ENCODE results near the gene NEK1. TPM values are rescaled to one million over a fixed set of nuclear protein-coding genes. Genes with fewer than 3 reads are reported as not detected.

NEK1 gene
- total and polyA plus RNA-seq, 2 donors (not counting 3 experiments of a cell fraction or from before 2014, with no cell fraction given), result 2.6 to 10.1 TPM

GRCh38 chr4:169437299-169438047 is 174.9 kb downstream of the NEK1 start:
- H3K9me1 ChIP-seq (replicated peaks; ENCODE audit: control insufficient read depth, extremely low read depth, insufficient read depth, low read length), result no peaks in the 10 kb centered on the region
- TF ChIP-seq FOS (IDR thresholded peaks at IDR 0.05; ENCODE audit: borderline replicate concordance, insufficient read depth, low read length) (no peak), POLR2AphosphoS5 (IDR thresholded peaks at IDR 0.05; ENCODE audit: insufficient read depth, low read depth, low read length) (no peak), JUN (IDR thresholded peaks at IDR 0.05; ENCODE audit: borderline replicate concordance, insufficient read depth, insufficient read length, low read depth) (no peak), MYC (IDR thresholded peaks at IDR 0.05; ENCODE audit: low read depth, low read length) (no peak), EZH2 (IDR thresholded peaks at IDR 0.05; ENCODE audit: borderline replicate concordance, low read depth, low read length, severe bottlenecking) (no peak), GATA2 (IDR thresholded peaks at IDR 0.05; ENCODE audit: insufficient read depth, insufficient read length, low read depth, low read length) (no peak), POLR2A (IDR thresholded peaks at IDR 0.05; ENCODE audit: low read depth, low read length) (no peak), MAX (IDR thresholded peaks at IDR 0.05; ENCODE audit: insufficient read depth, insufficient read length) (no peak)
- TF ChIP-seq, protein P1, sequence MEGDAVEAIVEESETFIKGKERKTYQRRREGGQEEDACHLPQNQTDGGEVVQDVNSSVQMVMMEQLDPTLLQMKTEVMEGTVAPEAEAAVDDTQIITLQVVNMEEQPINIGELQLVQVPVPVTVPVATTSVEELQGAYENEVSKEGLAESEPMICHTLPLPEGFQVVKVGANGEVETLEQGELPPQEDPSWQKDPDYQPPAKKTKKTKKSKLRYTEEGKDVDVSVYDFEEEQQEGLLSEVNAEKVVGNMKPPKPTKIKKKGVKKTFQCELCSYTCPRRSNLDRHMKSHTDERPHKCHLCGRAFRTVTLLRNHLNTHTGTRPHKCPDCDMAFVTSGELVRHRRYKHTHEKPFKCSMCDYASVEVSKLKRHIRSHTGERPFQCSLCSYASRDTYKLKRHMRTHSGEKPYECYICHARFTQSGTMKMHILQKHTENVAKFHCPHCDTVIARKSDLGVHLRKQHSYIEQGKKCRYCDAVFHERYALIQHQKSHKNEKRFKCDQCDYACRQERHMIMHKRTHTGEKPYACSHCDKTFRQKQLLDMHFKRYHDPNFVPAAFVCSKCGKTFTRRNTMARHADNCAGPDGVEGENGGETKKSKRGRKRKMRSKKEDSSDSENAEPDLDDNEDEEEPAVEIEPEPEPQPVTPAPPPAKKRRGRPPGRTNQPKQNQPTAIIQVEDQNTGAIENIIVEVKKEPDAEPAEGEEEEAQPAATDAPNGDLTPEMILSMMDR (IDR thresholded peaks at IDR 0.05; ENCODE audit: extremely low read depth in 1 of 2, insufficient read depth in 1 of 2, low read depth in 1 of 2, low read length in 2 of 2), result no peak
- H3K27ac ChIP-seq (ENCODE audit: insufficient read depth, low read depth, low read length), result no peak overlapping the region
- POLR2A ChIA-PET, result no interaction called here
- CTCF ChIA-PET, result interaction anchor here (1.0 kb wide), 1 partner anchor 9 kb away, joined by 4 read pairs; no protein-coding TSS in a partner anchor
- H3K4me3 ChIP-seq (replicated peaks in 1 of 3; ENCODE audit: insufficient read depth in 1 of 3, low read depth in 1 of 3, low read length in 3 of 3), result no peak overlapping the region
- H3K79me2 ChIP-seq (ENCODE audit: control insufficient read depth, insufficient read depth, low read length), result no peaks in the 10 kb centered on the region
- dilution Hi-C loops (cut with MboI; ENCODE audit: extremely low pct_ligation_motif_present, low sequenced_read_pairs), result no loop called here
- no peaks in the 10 kb centered on the region for H3K27me3 ChIP-seq (ENCODE audit: control insufficient read depth in 2 of 2, insufficient read depth in 2 of 2, low read length in 2 of 2)
- no peaks in the 10 kb centered on the region for H3K36me3 ChIP-seq (ENCODE audit: control insufficient read depth in 2 of 2, extremely low read depth in 1 of 2, insufficient read depth in 2 of 2, low read length in 2 of 2)
- BruUV-seq (replicated peaks), result no TSS peak
- no peaks in the 10 kb centered on the region for H4K20me1 ChIP-seq (replicated peaks; ENCODE audit: control insufficient read depth, extremely low read depth, insufficient read depth, low read length)
- no peak overlapping the region for H2AFZ ChIP-seq (ENCODE audit: low read depth, low read length)
- H3K4me1 ChIP-seq (ENCODE audit: control insufficient read depth, extremely low read depth, insufficient read depth, low read length), result no peaks in the 10 kb centered on the region
- intact Hi-C loops (cut with micrococcal nuclease), result no loop called here
- DNase-seq (ENCODE audit: low read depth, low spot score) (no peak), FAIRE-seq (no peak)
- no peaks in the 10 kb centered on the region for H3K9me3 ChIP-seq (replicated peaks; ENCODE audit: control insufficient read depth, insufficient read depth, low read length)
- H3K9ac ChIP-seq (replicated peaks; ENCODE audit: extremely low read depth, insufficient read depth, low read length), result no peak overlapping the region
- no peak overlapping the region for H3K4me2 ChIP-seq (ENCODE audit: insufficient read depth, low read length)

All from endothelial cell of umbilical vein (primary cell).